GM19463 (cell line): ENCODE data around the gene CMSS1.

Source experiments
- ATAC-seq: cut with Tn5 transposase; IDR thresholded peaks from one replicate; pipeline ENCODE4 v1.9.1; 2021; ENCODE audit warnings: mild to moderate bottlenecking, moderate library complexity; ENCODE audit not compliant: unreplicated experiment

Gene CMSS1

DNA sequence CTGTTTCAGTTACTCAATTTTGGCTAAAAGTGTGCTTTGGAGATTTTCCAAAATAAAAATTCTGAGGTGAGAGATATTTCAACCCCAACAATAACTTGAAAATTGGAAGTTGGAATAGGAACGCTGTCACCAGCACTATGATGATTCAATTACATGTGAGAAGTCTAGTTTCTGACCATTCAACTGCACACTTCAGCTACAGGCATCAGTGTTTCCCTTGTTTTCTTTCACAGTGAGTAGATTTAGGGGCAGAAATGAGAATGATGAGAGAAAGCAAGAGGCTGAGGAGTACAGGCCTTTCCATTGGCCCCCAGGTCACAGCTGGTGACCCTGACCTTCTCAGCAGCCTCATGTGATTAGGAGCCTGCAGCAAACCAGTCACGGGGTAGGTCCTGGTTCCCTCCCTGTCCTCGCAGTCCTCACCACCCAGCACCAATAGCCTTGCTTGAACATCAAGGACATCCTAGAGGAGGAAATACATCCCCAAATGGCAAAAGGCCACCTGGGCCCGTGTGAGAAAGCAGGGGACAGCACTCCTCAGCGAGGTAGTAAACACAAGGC is 306.6 kb downstream of the CMSS1 start:
- ATAC-seq, result no peak

DNA sequence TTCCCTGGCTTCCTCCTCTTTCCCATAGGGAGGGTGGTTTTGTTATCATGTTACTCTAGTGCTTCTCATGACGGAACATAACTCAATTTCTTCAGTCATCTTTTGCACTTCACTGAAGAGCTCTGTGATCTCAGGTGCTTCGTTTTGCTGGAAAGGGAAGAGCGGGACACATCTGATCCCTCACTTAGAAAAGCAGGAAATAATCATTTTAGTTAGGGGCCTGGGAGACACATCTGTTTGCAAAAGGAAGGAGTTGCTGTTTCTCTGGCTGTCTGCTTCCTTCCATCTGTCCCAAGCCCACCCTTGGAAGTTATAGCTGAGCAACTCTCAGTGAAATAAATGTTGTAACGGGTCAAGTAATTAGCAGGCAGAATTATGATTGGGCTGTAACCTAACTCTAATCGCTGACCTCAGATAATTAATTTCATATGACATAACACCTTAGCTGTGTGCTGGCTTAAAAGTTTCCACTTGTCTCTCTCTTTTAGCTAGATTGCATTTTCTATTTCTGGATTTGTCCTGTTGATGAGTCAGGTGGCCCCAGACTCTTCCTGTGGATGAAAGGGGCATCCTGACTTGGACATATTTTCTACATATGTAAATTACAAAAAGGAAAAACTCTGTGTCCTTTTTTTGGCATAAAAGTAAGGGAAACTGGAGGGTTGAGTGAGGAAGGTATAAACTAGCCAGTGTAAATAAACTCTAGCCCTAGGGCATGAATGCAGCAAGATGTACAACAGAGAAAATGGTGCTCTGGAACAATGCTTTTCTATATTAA is 307.7 kb downstream of the CMSS1 start:
- no peak for ATAC-seq

DNA sequence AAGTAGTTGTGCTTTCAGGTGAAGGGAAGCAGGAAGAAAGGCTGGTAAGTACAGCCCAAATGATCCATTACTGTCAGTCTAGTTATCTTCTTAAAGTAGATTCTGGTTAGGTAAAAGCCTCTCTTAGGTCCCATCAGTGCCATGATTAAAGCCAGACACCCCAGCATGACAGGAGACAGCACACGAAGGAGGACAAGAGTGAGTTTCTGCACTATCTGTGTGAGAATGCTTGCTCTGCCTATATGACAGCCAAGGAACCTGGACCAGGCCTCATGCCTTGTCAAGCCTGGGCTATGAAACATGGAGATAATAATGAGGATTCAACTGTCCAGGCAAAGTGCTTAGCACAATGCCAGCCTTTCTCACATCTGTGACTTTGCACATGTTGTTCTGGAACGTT is 310.1 kb downstream of the CMSS1 start:
- no peak for ATAC-seq

DNA sequence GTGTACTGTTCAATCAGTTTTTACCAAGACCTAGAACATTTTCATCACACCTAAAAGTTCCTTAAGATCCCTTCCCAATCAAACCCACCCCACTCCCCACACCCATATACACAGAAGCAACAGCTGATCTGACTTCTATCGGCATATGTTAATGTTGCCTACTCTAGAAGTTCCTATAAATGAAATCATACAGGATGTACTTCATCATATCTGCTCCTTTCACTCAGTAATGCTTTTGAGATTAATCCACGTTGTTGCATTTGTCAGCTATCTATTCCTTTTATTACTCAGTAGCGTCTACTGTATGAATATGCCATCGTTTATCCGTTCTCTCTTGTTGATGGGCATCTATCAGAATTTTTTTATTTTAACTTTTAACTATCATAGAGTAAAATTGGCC is 310.9 kb downstream of the CMSS1 start:
- ATAC-seq, result no peak

DNA sequence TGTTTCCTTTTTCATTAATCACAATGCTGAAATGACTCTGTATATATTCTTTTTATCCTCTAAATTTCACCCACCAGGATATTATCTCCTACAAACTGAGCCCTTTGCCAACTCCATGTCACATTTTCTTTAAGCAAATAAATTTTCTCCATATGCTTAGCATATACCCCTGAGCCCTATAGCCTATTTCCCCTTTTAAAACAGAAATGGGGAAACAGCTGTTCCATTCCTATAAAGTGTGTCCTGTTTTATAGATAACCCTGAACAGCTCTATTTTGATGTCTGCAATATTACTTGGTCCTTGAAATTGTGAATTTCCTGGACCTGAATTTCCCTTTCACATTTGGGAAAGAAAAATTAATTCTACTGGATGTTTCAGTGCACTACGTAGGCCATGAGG is 312.3 kb downstream of the CMSS1 start:
- ATAC-seq, result no peak

DNA sequence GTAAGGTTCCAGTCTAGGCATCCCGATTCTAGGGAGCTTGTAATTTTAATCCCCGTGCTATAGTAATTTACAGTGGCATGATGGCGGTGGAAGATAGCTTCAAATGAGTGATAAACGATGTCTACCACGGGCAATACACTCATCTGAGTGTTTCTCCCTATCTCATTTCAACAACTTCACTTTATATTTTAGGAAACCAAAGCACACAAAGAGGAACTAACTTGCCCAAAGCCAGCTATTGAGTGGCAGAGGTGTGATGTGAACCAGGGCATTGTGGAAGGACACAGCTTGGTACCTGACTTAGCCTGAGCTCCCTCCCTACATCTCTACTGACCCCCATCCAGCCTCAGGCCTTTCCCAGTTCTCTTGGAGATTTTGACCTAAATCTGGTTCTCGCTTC is 313.6 kb downstream of the CMSS1 start:
- ATAC-seq, result no peak

DNA sequence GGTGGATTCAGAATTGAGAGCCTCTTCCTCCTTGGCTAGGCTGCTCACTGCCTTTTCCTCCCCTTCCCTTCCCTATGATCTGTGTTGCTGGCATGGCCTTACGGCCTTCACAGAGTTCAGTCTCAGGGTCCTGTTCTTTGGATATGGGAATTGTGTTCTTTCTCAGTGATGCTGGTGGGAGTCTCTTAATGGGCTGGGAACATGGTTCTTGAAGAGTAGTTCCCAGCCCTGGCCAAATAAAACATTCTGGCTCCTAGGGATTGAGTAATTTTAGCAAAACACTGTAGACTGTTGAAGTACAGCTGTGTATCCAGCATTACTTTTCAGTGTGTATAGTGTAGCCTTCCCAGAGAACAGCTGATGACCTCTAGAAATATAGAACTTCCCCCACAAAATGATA is 319.3 kb downstream of the CMSS1 start:
- no peak for ATAC-seq

DNA sequence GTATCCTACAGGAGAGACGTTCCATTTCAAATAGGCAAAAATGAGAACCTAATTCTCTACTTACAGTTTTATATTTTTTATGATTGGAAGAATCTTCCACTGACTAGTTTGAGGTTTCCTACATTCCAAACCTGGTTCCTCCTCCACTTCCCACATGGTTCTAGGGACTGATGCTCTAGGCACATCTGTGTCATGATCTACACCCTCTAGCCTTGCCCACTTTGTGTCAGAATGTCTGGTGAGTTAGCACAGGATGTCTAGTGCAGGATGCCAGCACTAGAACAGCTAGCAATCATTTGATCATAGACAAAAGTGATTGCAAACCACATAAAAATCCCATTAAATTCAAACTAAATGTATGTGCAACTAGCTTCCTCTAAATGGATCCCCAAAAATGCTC is 323.3 kb downstream of the CMSS1 start:
- no peak for ATAC-seq

DNA sequence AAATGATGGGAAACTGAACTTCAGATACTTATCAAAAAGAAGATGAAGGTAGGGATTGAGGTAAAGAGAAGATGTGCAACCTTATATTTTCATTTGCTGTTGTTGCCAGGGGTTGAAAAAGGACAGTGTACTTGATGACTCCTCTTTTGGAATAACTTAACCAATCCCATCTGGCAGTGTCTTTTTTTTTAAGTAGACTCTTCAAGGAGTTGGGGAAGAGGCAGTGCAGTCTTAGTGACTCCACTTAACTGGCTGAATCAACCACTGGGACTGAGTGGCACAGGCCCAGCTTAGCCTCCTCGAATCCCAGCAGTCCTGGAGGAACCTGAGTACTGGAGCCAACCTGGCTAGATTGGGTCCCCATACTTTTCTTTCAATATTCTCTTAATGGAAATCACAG is 323.9 kb downstream of the CMSS1 start:
- ATAC-seq, result no peak

DNA sequence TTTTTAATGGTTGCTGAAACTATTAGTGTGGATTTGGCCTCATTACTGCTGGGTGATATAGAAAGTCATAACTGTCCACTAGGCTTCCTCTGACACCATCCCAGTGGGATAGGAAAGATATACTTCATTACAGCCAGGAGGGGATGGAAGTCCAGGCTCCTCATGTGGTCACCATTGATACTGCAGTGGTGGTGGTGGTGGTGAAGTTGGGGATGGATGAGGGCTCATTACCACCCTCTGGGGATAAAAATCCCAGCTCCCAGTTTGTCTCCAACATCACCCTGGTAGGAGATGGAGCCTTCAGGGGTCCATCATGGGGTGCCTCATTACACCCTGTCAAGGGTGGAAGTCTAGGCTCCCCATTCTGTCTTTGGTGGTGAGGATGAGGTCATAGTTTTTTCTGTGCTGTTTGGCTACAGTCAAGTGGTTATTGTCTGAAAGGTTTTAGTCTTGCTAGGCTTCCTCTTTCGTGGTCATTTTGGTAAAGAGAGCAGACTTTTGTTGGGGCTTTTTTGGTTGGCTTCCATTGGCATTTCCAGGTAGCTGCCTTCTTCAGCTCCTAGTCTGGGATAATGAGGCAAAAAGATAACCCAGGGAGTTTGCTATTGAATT is 326.7 kb downstream of the CMSS1 start:
- peak; percentile 92 for ATAC-seq

DNA sequence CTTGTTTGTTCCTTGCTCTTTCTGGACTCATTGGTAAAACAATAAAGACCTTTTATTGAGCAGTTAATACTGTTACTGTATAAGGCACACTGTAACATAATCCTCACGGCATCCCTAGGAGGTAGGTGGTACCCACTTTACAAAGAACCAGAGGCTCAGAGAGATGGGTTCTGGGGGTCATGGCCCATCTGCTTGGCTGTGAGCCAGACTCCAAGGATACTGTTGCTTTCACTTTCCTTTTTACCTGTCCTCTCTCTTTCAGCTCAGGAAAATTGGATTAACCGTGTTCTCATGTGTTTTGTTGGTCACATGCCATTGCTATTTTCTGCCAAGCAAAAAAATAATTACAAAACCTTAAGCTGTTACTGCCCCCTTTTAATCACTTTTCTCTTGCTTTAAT is 331.5 kb downstream of the CMSS1 start:
- ATAC-seq, result no peak

DNA sequence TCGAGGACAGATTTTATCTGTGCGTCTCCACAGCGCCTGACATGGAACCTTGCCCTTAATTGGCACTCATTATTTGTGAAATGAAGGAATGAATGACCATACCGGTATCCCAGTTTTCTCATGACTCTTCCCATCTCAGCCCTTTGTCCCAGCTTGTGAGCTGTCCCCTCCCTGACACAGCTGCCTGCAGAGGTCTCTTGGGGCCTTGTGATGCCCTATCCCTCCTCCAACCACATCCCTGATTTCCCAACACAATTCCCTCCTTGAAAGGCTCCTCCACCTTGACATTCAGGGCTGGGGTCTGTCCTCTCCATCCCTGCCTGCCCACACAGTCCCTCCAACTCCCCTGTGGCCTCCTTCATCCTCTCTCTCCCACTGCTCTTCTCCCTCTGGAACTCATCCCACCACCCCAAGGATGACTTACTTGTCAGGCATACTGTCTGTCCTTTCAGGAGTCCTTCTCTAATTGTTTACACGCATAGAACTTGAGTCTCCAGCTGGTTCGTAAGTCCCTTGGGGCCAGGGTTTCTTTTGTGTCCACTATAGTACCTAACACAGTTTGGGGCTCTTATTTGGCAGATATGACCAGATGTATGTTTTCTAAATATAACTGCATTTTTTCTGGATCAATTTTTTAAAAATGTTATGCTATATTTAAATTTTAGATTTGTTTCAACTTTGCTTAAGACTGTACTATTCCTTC is 332.2 kb downstream of the CMSS1 start:
- ATAC-seq, result no peak

DNA sequence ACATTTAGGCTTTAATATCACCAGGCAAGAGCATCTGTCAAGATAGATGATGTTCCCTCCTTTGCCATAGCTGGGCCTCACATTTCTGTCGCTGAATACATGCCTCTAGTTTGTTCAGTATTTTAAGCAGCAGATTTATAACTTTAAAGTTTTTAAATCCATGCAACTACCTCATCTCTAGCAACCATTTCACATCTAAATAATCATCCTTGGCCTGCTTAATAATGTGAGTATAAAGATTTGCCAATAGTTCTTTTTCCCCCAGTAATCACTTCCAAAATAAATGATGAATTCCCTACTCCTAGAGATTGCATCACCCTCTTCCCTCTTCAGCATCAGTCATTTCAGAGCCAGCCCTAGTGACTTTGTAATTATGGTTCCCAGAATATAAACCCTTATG is 332.8 kb downstream of the CMSS1 start:
- ATAC-seq, result no peak

DNA sequence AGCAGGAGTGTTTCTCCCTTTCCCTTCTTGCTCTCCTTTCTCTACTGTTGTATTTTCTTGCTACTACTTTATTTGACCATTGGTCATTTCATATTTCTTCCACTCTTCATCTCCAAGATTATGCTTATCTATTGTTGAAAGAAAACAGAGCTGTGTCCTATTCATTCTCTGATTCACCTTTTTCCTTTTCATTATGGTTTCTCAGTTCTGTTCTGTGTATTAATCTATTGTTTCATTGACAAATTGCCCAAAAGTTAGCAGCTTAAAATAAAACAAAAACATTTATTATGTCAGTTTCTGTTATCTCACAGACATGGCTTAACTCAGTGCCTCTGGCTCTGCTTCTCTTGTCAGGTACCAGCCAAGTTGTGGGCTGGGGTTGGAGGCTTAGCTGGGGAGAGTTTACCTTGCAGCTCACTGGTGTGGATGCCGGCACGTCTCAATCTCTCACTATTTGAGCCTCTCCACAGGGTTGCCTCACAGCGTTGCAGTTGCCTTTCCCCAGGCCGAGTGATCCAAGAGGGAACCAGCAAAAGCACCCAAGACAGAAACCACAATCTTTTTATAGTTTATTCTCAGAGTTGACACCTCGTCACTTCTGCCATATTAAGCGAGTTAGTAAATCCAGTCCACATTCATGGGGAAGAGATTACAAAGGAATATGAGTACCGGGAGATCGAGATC is 333.5 kb downstream of the CMSS1 start:
- ATAC-seq, result no peak

DNA sequence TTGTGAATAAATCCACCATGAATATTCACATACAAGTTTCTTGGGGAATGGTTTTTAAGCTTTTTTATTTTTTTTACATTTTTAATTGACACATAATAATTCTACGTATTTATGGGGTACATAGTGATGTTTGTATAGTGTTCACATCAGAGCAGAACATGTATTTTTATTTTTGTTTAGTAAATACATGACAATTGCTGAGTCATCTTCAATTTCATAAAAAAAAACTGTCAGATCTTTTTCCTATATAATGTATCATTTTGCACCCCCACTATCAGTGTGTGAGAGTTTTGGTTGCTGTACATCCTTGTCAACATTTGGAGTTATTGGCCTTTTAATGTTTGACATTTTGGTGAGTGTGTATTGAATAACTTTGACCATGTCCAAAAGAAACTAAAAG is 336.5 kb downstream of the CMSS1 start:
- no peak for ATAC-seq

DNA sequence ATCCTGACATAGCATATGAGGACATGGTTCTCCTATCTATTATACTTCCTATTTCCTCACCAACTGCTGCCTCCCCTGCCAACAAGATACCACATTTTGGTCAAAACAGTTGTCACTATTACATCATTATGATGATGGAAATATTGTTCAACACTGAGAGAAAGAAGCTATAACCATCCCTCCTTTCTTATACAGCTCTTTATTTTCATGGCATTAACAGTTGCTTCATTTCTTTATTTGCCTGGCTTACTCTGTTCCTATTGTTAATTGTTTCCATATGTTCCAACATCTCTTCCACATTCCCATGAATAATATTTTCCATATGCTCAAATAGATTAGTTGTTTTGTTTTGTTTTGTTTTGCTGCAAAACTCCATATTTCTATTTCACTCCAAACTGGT is 337.5 kb downstream of the CMSS1 start:
- ATAC-seq, result no peak

DNA sequence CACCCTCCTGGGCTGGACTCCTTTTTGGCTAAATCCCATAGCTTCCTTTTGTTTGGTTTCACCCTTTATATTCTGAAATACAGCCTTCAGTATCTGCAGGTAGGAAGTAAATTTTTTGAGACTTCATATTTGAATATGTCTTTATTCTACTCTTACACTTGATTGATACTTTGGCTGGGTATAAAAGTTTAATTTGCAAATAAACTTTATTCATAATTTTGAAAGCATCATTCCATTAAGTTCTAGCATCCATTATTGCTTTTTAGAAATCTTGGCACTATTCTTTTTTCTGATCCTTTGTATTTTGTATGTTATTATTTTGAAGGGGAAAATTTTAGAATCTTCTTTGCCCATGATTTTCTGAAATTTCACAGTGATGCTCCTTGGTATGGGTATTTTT is 337.9 kb downstream of the CMSS1 start:
- ATAC-seq, result no peak

DNA sequence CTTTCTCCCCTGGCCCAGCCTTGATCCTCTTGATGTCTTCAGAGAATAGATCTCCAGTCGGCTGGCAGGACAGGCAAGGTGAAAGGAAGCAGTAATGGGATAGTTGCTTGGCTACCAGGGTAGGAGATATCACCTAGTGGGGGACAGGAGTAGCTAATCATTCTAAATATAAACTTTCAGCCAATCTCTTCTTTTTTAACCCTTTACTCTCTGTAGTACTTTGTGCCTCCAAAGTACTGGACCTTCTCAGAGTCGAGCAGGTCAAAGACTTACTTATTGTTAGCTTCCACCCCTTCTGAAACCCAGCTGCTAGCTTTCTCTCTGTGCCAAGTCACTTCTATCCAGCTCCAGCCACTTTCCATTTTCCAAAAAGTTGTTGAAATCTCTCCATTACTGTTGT is 340.0 kb downstream of the CMSS1 start:
- no peak for ATAC-seq

DNA sequence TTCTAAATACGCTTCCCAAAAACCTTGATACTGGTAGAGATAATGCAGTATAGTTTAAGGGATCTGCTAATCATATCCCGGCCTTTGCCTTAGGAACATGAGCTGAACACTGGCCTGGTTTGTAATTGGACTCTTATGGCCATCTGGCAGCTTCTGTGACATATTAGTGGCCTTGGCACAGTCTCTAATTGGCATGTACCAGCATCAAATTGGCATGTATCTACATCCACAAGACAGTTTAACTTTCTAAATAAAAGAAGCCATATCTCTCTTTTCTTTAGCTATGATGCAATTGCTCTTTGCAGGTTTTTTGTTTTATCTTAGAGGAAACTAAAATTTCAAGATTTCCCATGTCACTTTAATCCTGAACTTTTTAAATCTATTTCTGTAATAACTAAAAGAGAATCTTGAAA is 341.3 kb downstream of the CMSS1 start:
- no peak for ATAC-seq

DNA sequence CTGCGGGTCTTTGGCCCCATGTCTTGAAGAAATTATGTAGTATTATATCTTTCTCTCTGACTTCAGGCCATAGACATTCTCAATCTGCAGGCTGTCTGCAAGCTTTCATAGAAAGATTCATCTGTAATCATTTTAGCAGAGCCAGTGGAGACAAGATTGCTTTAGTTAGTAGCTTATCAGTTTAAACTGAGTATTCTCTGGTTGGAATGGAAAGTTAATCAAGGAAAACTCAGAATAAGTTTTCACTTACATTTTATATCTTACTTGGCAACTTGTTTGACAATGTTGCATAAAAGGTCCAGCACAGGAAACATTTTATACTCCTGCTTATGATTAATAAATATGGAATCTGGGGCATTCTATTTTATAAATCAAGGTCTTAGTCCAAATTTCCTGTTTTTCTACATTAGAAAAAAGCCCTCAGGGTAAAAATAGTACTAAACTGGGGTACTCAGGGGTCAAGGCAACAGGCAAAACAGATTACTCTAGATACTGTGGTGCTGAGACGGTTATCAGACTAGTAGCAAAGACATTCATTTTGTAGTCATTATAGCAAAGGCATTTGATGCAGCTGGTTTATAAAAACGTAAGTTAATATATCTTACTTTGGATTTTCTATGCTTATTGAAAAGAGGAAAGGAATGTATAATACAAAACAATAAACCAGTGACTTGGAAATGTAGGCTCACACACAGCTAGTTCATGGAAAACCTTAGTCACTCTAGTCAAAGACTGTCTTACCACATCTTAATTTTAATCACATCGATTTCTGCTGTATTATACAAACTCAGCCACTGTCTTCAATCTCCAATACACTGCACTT is 341.9 kb downstream of the CMSS1 start:
- no peak for ATAC-seq
